GM21423 (cell line): ENCODE results near the gene INHBC.

Source experiments
- ATAC-seq: cut with Tn5 transposase; IDR thresholded peaks from one replicate; pipeline ENCODE4 v1.9.1; 2021; ENCODE audit warnings: mild to moderate bottlenecking, moderate library complexity; ENCODE audit not compliant: unreplicated experiment

INHBC gene

GRCh38 chr12:57465747-57466505 lies 31.3 kb downstream of the INHBC start:
- no peak for ATAC-seq

GRCh38 chr12:57467212-57467874 lies 32.8 kb downstream of the INHBC start:
- no peak for ATAC-seq

GRCh38 chr12:57467915-57468314 lies 33.3 kb downstream of the INHBC start:
- no peak for ATAC-seq

GRCh38 chr12:57469296-57470164 lies 34.9 kb downstream of the INHBC start:
- no peak for ATAC-seq

DNA sequence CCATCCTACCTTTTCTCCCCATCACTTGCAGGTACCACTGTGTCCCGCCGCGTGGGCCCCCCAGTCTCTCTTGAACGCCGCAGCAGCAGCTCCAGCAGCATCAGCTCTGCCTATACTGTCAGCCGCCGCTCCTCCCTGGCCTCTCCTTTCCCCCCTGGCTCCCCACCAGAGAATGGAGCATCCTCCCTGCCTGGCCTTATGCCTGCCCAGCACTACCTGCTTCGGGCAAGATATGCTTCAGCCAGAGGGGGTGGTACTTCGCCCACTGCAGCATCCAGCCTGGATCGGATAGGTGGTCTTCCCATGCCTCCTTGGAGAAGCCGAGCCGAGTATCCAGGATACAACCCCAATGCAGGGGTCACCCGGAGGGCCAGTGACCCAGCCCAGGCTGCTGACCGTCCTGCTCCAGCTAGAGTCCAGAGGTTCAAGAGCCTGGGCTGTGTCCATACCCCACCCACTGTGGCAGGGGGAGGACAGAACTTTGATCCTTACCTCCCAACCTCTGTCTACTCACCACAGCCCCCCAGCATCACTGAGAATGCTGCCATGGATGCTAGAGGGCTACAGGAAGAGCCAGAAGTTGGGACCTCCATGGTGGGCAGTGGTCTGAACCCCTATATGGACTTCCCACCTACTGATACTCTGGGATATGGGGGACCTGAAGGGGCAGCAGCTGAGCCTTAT lies 35.8 kb downstream of the INHBC start:
- ATAC-seq = no peak

DNA sequence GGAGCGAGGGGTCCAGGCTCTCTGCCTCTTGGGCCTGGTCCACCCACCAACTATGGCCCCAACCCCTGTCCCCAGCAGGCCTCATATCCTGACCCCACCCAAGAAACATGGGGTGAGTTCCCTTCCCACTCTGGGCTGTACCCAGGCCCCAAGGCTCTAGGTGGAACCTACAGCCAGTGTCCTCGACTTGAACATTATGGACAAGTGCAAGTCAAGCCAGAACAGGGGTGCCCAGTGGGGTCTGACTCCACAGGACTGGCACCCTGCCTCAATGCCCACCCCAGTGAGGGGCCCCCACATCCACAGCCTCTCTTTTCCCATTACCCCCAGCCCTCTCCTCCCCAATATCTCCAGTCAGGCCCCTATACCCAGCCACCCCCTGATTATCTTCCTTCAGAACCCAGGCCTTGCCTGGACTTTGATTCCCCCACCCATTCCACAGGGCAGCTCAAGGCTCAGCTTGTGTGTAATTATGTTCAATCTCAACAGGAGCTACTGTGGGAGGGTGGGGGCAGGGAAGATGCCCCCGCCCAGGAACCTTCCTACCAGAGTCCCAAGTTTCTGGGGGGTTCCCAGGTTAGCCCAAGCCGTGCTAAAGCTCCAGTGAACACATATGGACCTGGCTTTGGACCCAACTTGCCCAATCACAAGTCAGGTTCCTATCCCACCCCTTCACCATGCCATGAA lies 36.5 kb downstream of the INHBC start:
- no peak for ATAC-seq

DNA sequence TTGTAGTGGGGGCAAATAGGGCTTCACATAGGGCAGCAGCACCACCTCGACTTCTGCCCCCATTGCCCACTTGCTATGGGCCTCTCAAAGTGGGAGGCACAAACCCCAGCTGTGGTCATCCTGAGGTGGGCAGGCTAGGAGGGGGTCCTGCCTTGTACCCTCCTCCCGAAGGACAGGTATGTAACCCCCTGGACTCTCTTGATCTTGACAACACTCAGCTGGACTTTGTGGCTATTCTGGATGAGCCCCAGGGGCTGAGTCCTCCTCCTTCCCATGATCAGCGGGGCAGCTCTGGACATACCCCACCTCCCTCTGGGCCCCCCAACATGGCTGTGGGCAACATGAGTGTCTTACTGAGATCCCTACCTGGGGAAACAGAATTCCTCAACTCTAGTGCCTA lies 37.1 kb downstream of the INHBC start:
- no peak for ATAC-seq

GRCh38 chr12:57472391-57472790 lies 37.8 kb downstream of the INHBC start:
- ATAC-seq = no peak

DNA sequence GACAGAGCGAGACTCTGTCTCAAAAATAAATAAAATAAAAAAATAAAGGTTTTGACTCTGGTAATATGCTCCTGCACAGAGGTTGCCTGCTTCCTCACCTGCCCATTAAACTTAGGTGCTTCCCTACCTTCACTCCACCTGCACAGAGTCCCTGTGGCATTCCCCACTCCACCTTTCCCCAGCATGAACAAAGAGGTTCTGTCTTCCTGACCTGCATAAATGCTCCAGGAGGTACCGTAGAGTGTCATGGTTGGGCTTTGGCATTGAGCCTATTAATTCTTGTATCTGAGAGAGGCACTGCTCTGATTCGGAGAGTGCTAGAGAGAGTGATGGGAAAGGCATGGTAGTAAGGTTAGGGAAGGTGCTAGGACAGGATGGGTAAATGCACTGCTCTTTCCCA lies 38.8 kb downstream of the INHBC start:
- no peak for ATAC-seq

DNA sequence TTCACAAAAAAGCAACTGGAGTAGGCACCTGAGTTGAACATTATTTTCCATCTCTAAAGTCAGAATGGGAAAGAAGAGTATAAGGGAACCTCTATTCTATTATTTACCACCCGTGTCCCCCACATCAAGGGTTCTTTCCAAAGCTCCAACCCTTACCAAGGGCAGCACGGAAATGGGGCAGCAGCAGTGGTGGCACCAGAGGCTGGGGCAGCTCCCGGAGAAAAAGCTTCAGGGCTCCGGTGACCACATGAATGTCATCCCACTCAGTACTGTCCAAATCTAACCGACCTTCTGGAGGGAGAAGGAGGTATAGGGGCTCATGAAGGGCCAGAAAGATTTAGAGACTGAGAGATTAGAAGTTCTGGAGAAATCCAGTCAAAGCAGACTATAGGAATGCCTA lies 39.3 kb downstream of the INHBC start:
- ATAC-seq = no peak

GRCh38 chr12:57474430-57474829 lies 39.8 kb downstream of the INHBC start:
- ATAC-seq = no peak

DNA sequence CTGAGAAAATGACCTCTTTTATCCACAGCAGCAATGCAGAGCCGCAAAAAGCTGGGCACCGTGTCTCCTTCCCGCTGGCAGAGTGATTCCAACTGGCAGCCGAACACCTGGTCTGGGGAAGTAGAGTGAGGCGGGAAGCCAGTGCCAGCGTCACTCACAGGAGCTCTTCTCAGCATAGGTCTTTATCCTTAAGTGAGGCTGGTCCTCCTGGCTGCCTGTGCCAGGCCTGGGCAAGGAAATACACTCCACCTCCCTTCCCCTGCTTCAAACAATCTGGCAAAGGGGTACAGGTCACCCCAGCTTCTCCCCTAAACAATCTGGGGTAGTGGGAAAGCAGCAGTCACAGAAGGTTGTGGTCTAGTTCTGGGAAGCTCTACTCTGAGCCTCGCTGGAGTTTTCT lies 40.3 kb downstream of the INHBC start:
- no peak for ATAC-seq

DNA sequence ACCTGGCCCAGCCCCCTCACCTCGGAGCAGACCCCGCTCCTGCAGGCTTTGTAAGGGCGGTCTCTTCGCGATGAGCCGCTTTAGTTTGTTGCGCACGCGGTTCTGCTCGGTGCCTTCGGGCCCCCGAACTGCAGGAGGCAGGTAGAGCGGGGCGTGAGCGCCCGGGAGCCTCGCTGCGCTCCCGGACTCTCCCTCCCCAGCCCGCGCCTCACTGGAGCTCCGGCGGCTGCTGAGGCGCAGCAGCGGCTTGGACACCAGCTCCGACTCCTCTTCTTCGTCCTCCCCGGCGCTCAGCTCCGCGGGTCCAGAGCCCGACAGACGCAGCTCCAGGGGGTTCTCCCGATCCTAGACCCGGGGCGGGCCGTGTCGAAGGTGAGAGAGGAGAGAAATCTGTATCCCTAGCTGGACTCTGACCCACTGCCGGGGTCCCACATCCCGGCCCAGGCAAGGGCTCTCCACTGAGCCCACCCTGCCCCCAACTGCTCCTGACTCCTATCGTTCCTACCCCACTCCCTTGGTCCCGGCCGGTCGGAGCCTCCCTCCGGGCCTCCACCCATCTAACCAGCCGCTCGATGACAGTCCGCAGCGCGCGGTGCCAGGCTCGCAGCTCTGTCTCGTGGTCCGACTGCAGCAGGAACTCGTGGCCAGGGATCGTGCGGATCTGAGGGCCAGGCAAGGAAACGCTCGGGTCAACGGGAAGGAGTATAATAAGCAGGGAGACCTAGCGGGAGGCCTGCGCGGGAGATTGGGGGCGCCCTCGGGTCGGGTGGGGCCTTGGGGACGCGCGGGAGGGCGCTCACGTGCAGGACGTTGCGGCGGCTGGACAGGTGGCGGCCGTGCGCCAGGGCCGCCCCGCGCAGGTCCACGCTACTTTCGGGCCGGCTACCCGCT lies 40.9 kb downstream of the INHBC start:
- ATAC-seq = no peak

DNA sequence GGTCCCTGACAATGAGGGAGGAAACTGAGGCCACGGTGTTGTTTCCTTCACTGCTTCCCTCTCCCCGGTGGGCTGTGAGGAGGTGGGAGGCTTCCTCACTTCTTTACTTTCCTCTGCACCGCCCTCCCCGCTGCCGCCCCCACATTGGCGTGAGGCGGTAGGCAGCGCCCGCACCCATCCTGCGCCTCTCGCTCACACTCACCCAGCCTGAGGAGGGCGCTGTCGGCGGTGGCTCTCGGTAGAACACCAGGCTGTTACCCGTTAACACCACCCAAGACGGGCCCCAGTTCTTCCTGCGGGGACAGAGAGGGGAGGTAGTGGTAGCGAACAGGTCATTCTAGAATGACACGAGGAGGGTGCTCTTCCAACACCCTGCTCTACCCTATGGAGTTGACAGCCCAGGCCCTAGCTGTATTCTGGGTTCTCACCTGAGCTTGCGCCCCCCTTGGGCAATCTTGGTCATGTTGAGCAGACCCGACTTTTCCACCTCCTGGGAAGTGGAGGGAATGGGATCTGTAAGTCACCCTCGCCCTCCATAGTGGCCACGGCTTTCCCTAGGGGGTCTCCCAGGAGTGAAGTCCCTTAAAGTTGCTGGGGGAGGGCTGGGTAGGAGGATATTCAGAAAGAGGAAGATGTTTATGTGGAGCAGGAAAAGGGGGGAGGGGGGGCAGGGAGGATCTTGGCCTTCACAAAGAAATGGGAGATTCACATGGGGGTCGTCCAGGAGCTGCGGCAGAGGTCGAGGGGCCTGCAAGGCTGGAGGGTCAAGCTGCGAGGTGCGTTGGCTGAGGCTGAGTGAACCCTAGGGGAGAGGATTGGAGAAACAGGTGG lies 41.8 kb downstream of the INHBC start:
- ATAC-seq = no peak

- ATAC-seq = no peak
Measured at GRCh38 chr12:57476993-57477709, 42.6 kb downstream of the INHBC start.

GRCh38 chr12:57477710-57478681 lies 43.4 kb downstream of the INHBC start:
- ATAC-seq = no peak

GRCh38 chr12:57479043-57479375 lies 44.4 kb downstream of the INHBC start:
- no peak for ATAC-seq
